Esophagus squamous epithelium (tissue), 5 donors: ENCODE results near the gene ABCC1. TPM values are rescaled to one million over a fixed set of nuclear protein-coding genes. Genes with fewer than 3 reads are reported as not detected.

Source experiments
- DNase-seq: peaks from one replicate; lab custom pipeline; 2025; lab: John Stamatoyannopoulos, UW
- H3K27ac ChIP-seq, 4 donors: fragments of 200-600 bp; sonication (generic); one replicate each; pipeline ENCODE4 v1.5.1; 2016 to 2019; ENCODE audit warnings: mild to moderate bottlenecking in 1 of 4
- H3K27me3 ChIP-seq, 4 donors: fragments of 200-600 bp; sonication (generic); 1 replicate in 3 of 4; 2 replicates in 1 of 4; pipeline versions ENCODE4 v1.5.1 to v1.6.0; 2017 to 2021; ENCODE audit warnings: antibody characterized with exemption in 1 of 4
- H3K36me3 ChIP-seq, 3 donors: fragments of 200-600 bp; sonication (generic); one replicate each; pipeline ENCODE4 v1.5.1; 2016 to 2019
- H3K4me1 ChIP-seq, 3 donors: fragments of 200-600 bp; sonication (generic); one replicate each; pipeline ENCODE4 v1.5.1; 2017 to 2019
- H3K4me3 ChIP-seq, 4 donors: fragments of 200-600 bp; sonication (generic); 1 replicate in 3 of 4; 2 replicates in 1 of 4; pipeline ENCODE4 v1.5.1; 2016 to 2019; ENCODE audit warnings: mild to moderate bottlenecking in 2 of 4, moderate library complexity in 1 of 4
- H3K9me3 ChIP-seq, 3 donors: fragments of 200-600 bp; sonication (generic); one replicate each; pipeline ENCODE4 v1.5.1; 2016 to 2019
- POLR2A ChIP-seq, 4 donors: fragments of 450-650 bp; IDR thresholded peaks; one replicate each; pipeline ENCODE4 v1.6.1; 2017; ENCODE audit warnings: antibody characterized with exemption in 4 of 4, mild to moderate bottlenecking in 4 of 4, moderate library complexity in 3 of 4
- WGBS, 2 donors: methylation state at CpG; one replicate each; pipeline ENCODE4 v1.1.5; 2018; 5-methylcytosine and 5-hydroxymethylcytosine counted together
- intact Hi-C: fragments of 100-400 bp; cut with DNase I; formaldehyde crosslinking; loops from one replicate; pipeline ENCODE4 v1.15.0; 2022
- total RNA-seq, 4 donors: library from RNA; depleted of rRNA; stranded (reverse); fragments of >200 nt; gene quantifications; one replicate each; pipeline ENCODE4 v1.1.0, GENCODE V29; 2016
- TF ChIP-seq, protein P1 (sequence below), 6 experiments: fragments of 450-650 bp in 4 of 6; fragments of 200-600 bp in 2 of 6; sonication (generic) in 2 of 6; IDR thresholded peaks; one replicate each; pipeline ENCODE4 v1.5.1; 2016 to 2019; ENCODE audit warnings: antibody characterized with exemption in 6 of 6, mild to moderate bottlenecking in 4 of 6, moderate library complexity in 4 of 6
- donor health status: DM: yes; HTN: yes; CAD: no.

ABCC1 gene
- total RNA-seq, 4 donors from 2014 or later: 22.9 to 56.7 (median 46.9) TPM

DNA sequence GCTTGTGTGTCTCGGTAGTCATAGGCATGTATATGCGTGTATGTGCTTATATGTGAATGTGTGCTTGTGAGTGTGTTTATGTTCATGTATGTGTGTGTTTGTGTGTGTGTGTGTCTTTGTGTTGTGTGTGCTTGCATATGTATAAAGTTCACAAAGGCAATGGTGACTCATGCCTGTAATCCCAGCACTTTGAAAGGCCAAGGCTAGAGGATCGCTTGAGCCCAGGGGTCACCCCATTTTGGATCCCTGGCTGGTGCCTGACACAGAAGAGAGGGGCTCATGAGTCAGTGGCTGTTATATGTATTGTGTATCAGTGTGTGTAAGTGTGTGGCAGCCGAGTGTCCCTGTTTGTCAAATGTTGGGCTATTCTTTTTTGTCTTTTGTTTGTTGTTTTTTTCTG lies 69.3 kb downstream of the ABCC1 start:
- Histone ChIP-seq H3K4me3 (no peak overlapping the region), H3K36me3 (peaks cover 0 to 82% (median 7%) of the 10 kb centered on the region in 3 donors), H3K27me3 (no peaks in the 10 kb centered on the region), H3K9me3 (no peaks in the 10 kb centered on the region), H3K4me1 (peaks cover 15 to 77% (median 37%) of the 10 kb centered on the region in 3 donors), H3K27ac (peak overlapping the region; percentile 40 to 81 (median 70))
- DNase-seq: no peak
- intact Hi-C loops: no loop called here
- TF ChIP-seq, protein P1, sequence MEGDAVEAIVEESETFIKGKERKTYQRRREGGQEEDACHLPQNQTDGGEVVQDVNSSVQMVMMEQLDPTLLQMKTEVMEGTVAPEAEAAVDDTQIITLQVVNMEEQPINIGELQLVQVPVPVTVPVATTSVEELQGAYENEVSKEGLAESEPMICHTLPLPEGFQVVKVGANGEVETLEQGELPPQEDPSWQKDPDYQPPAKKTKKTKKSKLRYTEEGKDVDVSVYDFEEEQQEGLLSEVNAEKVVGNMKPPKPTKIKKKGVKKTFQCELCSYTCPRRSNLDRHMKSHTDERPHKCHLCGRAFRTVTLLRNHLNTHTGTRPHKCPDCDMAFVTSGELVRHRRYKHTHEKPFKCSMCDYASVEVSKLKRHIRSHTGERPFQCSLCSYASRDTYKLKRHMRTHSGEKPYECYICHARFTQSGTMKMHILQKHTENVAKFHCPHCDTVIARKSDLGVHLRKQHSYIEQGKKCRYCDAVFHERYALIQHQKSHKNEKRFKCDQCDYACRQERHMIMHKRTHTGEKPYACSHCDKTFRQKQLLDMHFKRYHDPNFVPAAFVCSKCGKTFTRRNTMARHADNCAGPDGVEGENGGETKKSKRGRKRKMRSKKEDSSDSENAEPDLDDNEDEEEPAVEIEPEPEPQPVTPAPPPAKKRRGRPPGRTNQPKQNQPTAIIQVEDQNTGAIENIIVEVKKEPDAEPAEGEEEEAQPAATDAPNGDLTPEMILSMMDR (IDR thresholded peaks at IDR 0.05): no peak
- no peak for TF ChIP-seq POLR2A (IDR thresholded peaks at IDR 0.05)
- 63 to 80% methylated on average over 4 of the region's 4 CpGs for WGBS, 2 donors

DNA sequence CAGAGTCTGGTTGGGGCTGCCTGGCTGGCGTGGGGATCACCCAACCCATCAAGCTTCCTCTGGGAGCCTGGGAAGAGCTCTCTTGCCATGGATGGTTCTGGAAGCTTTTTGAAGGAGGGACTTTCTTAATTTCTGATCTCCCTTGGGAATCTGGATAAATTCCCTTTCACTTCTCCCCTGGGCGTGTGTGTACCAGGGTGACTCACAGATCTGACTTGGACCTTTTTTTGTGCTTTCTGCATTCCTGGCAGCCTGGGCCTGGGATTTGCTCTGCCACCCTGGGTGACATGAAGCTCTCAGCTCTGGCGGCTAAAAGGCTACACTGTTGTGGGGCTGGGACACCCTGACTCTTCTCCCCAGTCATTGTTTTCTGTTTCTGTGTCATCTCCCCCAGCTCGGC lies 70.1 kb downstream of the ABCC1 start:
- Histone ChIP-seq H3K27ac (peak overlapping the region; percentile 40 to 81 (median 70)), H3K27me3 (no peaks in the 10 kb centered on the region), H3K9me3 (no peaks in the 10 kb centered on the region), H3K4me1 (peaks cover 15 to 79% (median 36%) of the 10 kb centered on the region in 3 donors), H3K36me3 (peaks cover 0 to 77% (median 7%) of the 10 kb centered on the region in 3 donors), H3K4me3 (no peak overlapping the region)
- TF ChIP-seq, protein P1 (IDR thresholded peaks at IDR 0.05): no peak
- TF ChIP-seq POLR2A (IDR thresholded peaks at IDR 0.05): no peak
- 42 to 59% methylated on average over 4 of the region's 4 CpGs for WGBS, 2 donors
- no peak for DNase-seq
- intact Hi-C loops: no loop called here

DNA sequence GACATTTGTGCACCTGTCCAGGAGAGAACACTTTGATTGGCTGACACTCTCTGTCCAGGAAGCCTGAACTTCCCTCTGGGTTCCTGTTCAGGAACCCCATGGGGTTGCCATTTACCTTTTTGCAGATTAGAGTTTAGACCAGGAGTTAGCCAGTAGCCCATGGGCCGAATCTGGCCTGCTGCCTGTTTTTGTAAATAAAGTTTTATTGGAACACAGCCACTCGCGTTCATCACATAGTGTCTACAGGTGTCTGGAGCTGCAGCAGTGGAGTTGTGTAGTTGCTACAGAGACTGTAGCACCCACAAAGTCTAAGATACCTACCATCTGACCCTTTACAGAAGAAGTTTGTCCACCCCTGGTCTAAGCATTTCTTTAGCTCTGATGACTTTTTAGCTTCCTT lies 70.9 kb downstream of the ABCC1 start:
- peaks cover 0 to 70% (median 7%) of the 10 kb centered on the region in 3 donors for H3K36me3 ChIP-seq
- no peaks in the 10 kb centered on the region for H3K27me3 ChIP-seq
- 60 to 100% methylated on average over 2 to 3 of the region's 3 CpGs for WGBS, 2 donors
- no peak overlapping the region for H3K4me3 ChIP-seq
- peaks cover 15 to 79% (median 35%) of the 10 kb centered on the region in 3 donors for H3K4me1 ChIP-seq
- intact Hi-C loops: no loop called here
- no peak for DNase-seq
- H3K27ac ChIP-seq: peak overlapping the region in 3 of 4 donors; percentile 40 to 81 (median 80)
- H3K9me3 ChIP-seq: no peaks in the 10 kb centered on the region
- no peak for TF ChIP-seq POLR2A (IDR thresholded peaks at IDR 0.05)
- TF ChIP-seq, protein P1 (IDR thresholded peaks at IDR 0.05): no peak

DNA sequence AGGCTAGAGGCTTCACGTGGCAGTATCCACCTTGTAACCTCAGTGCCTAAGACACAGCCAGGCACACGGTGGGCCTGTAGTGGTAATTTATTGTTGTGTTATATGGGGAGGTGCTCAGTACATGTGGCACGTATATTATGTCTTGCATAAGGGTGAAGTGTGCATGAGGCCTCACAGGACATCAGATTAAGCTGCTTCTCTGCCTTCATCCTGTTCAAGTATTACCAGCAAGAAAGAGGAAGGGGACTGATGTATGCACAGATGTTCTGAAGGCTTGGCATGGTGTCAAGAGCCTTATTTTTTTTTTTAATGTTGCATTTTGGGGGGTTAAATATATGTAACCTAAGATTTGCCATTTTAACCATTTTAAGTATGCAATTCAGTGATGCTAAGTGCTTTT lies 71.6 kb downstream of the ABCC1 start:
- intact Hi-C loops: no loop called here
- TF ChIP-seq POLR2A (IDR thresholded peaks at IDR 0.05): no peak
- TF ChIP-seq, protein P1 (IDR thresholded peaks at IDR 0.05): no peak
- Histone ChIP-seq H3K4me1 (peaks cover 15 to 81% (median 40%) of the 10 kb centered on the region in 3 donors), H3K27me3 (no peaks in the 10 kb centered on the region), H3K36me3 (peaks cover 0 to 63% (median 7%) of the 10 kb centered on the region in 3 donors), H3K9me3 (no peaks in the 10 kb centered on the region), H3K4me3 (no peak overlapping the region), H3K27ac (peak overlapping the region; percentile 74 to 89 (median 84))
- WGBS, 2 donors: 50 to 75% methylated on average over 2 to 3 of the region's 3 CpGs
- no peak for DNase-seq

DNA sequence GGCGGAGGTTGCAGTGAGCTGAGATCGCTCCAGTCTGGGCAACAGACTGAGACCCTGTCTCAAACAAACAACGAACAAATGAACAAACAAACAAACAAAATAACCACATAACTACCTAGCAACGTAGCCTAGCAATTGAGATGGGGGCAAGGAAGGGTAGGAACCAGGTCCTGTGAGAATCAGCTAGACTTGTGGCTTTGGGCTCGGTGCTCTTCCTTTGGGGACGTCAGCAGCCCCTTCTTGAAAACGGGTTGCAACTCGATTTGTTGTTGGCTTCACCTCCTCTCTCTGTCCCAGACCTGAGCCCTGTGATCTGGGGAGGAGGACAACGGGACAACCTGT lies 72.2 kb downstream of the ABCC1 start:
- DNase-seq: no peak
- TF ChIP-seq, protein P1 (IDR thresholded peaks at IDR 0.05): no peak
- no peak for TF ChIP-seq POLR2A (IDR thresholded peaks at IDR 0.05)
- H3K27ac ChIP-seq: peak overlapping the region; percentile 74 to 89 (median 84)
- H3K4me1 ChIP-seq: peaks cover 15 to 87% (median 44%) of the 10 kb centered on the region in 3 donors
- no peaks in the 10 kb centered on the region for H3K27me3 ChIP-seq
- no peaks in the 10 kb centered on the region for H3K9me3 ChIP-seq
- H3K36me3 ChIP-seq: peaks cover 0 to 57% (median 7%) of the 10 kb centered on the region in 3 donors
- intact Hi-C loops: no loop called here
- WGBS, 2 donors: 39 to 40% methylated on average over 9 of the region's 9 CpGs
- peak overlapping the region in 1 of 4 donors; percentile 20 for H3K4me3 ChIP-seq
